Endothelial cell of umbilical vein (primary cell): ENCODE results near the gene S100A3. TPM values are rescaled to one million over a fixed set of nuclear protein-coding genes. Genes with fewer than 3 reads are reported as not detected.

ENCODE experiments used
- BruUV-seq: library from RNA; stranded (reverse); fragments of 400-500 nt; replicated peaks from 2 replicates; lab custom pipeline; 2021; lab: Mats Ljungman, UMichigan
- CTCF ChIA-PET: fragments of 300-600, 350-600 bp; sonication (Branson Sonifier 250); formaldehyde crosslinking; loops from one replicate; lab custom pipeline; 2021; ENCODE audit warnings: antibody characterized with exemption, inconsistent platforms; lab: Charles Lee
- POLR2A ChIA-PET: fragments of 300-600, 350-600 bp; sonication (Branson Sonifier 250); formaldehyde crosslinking; loops from one replicate; lab custom pipeline; 2021; ENCODE audit warnings: antibody characterized with exemption, inconsistent platforms; lab: Charles Lee
- DNase-seq: peaks from one replicate; pipeline ENCODE4 v3.0.0-alpha.2; 2011; ENCODE audit warnings: low read depth, low spot score
- FAIRE-seq: peaks from 2 replicates; lab custom pipeline; 2011; peaks lifted over from hg19 to GRCh38; lab: Jason Lieb, UNC
- H2AFZ ChIP-seq: 2 replicates; pipeline ENCODE4 v1.6.0; 2012; ENCODE audit warnings: low read depth, low read length, control low read depth, inconsistent platforms
- H3K27ac ChIP-seq: 2 replicates; pipeline ENCODE4 v1.5.1; 2011; ENCODE audit warnings: low read depth, mild to moderate bottlenecking, control low read depth, low read length, moderate library complexity; ENCODE audit not compliant: insufficient read depth
- H3K27me3 ChIP-seq, 2 experiments: 2 replicates each; pipeline versions ENCODE4 v1.6.0 to v1.6.1; 2011; ENCODE audit warnings: low read length in 2 of 2, mixed read lengths in 1 of 2; ENCODE audit not compliant: control insufficient read depth in 2 of 2, insufficient read depth in 2 of 2
- H3K36me3 ChIP-seq, 2 experiments: 2 replicates in 1 of 2; 3 replicates in 1 of 2; pipeline ENCODE4 v1.5.1; 2011; ENCODE audit warnings: low read length in 2 of 2, mild to moderate bottlenecking in 1 of 2, moderate library complexity in 1 of 2; ENCODE audit not compliant: control insufficient read depth in 2 of 2, insufficient read depth in 2 of 2; ENCODE audit errors: extremely low read depth in 1 of 2
- H3K4me1 ChIP-seq: 3 replicates; pipeline ENCODE4 v1.5.1; 2011; ENCODE audit warnings: mild to moderate bottlenecking, low read length; ENCODE audit not compliant: control insufficient read depth, insufficient read depth; ENCODE audit errors: extremely low read depth
- H3K4me2 ChIP-seq: 2 replicates; pipeline ENCODE4 v1.6.1; 2011; ENCODE audit warnings: low read length, control low read depth, mixed read lengths; ENCODE audit not compliant: insufficient read depth
- H3K4me3 ChIP-seq, 3 experiments: fragments of 200-600 bp in 1 of 3; sonication (generic), shearing (Covaris generic) in 1 of 3; replicated peaks in 1 of 3; 2 replicates each; pipeline ENCODE4 v1.5.1; 2011 to 2016; ENCODE audit warnings: control low read depth in 3 of 3, low read length in 3 of 3, mild to moderate bottlenecking in 2 of 3, inconsistent platforms in 1 of 3, low read depth in 1 of 3, moderate library complexity in 1 of 3; ENCODE audit not compliant: insufficient read depth in 1 of 3
- H3K79me2 ChIP-seq: 2 replicates; pipeline ENCODE4 v1.6.0; 2012; ENCODE audit warnings: low read length, inconsistent platforms; ENCODE audit not compliant: control insufficient read depth, insufficient read depth
- H3K9ac ChIP-seq: replicated peaks from 2 replicates; pipeline ENCODE3; 2011; ENCODE audit warnings: low read length, control low read depth; ENCODE audit not compliant: insufficient read depth; ENCODE audit errors: extremely low read depth
- H3K9me1 ChIP-seq: replicated peaks from 3 replicates; pipeline ENCODE4 v1.6.0; 2011; ENCODE audit warnings: mild to moderate bottlenecking, low read length; ENCODE audit not compliant: control insufficient read depth, insufficient read depth; ENCODE audit errors: extremely low read depth
- H3K9me3 ChIP-seq: replicated peaks from 2 replicates; pipeline ENCODE4 v1.5.1; 2012; ENCODE audit warnings: low read length, inconsistent platforms; ENCODE audit not compliant: control insufficient read depth, insufficient read depth
- H4K20me1 ChIP-seq: replicated peaks from 2 replicates; pipeline ENCODE3; 2011; ENCODE audit warnings: mild to moderate bottlenecking, low read length; ENCODE audit not compliant: control insufficient read depth, insufficient read depth; ENCODE audit errors: extremely low read depth
- CTCF ChIP-seq, 2 donors: IDR thresholded peaks; 1 replicate in 1 of 2; 2 replicates in 1 of 2; pipeline ENCODE4 v1.5.1; 2011; ENCODE audit warnings: low read length in 2 of 2, mild to moderate bottlenecking in 2 of 2, moderate library complexity in 2 of 2, control low read depth in 1 of 2, inconsistent platforms in 1 of 2, low read depth in 1 of 2; ENCODE audit not compliant: insufficient read depth in 1 of 2; ENCODE audit errors: extremely low read depth in 1 of 2
- EZH2 ChIP-seq: IDR thresholded peaks from 2 replicates; pipeline ENCODE4 v1.6.1; 2012; ENCODE audit warnings: borderline replicate concordance, low read depth, mild to moderate bottlenecking, moderate library complexity, low read length, inconsistent platforms; ENCODE audit not compliant: severe bottlenecking
- FOS ChIP-seq: IDR thresholded peaks from 2 replicates; pipeline ENCODE4 v1.6.1; 2011; ENCODE audit warnings: mild to moderate bottlenecking, low read length, moderate library complexity, borderline replicate concordance; ENCODE audit not compliant: insufficient read depth
- GATA2 ChIP-seq: IDR thresholded peaks from 2 replicates; pipeline ENCODE4 v1.7.0; 2011; ENCODE audit warnings: low read depth, mild to moderate bottlenecking, moderate library complexity, mixed read lengths, low read length; ENCODE audit not compliant: insufficient read length, insufficient read depth
- JUN ChIP-seq: IDR thresholded peaks from 2 replicates; pipeline ENCODE4 v1.6.1; 2011; ENCODE audit warnings: borderline replicate concordance, low read depth; ENCODE audit not compliant: insufficient read length, insufficient read depth
- MAX ChIP-seq: IDR thresholded peaks from 2 replicates; pipeline ENCODE4 v1.6.1; 2011; ENCODE audit not compliant: insufficient read depth, insufficient read length
- MYC ChIP-seq: IDR thresholded peaks from one replicate; pipeline ENCODE4 v1.6.1; 2011; ENCODE audit warnings: mild to moderate bottlenecking, low read depth, low read length
- POLR2A ChIP-seq: IDR thresholded peaks from 2 replicates; pipeline ENCODE4 v1.6.1; 2012; ENCODE audit warnings: low read depth, mild to moderate bottlenecking, control low read depth, low read length
- POLR2AphosphoS5 ChIP-seq: IDR thresholded peaks from 2 replicates; pipeline ENCODE4 v1.6.1; 2012; ENCODE audit warnings: low read depth, mild to moderate bottlenecking, control low read depth, low read length, moderate library complexity; ENCODE audit not compliant: insufficient read depth
- dilution Hi-C: fragments of 300-500 bp; cut with MboI; formaldehyde crosslinking; loops from one replicate; pipeline ENCODE4 v1.15.0; 2019; ENCODE audit warnings: low sequenced_read_pairs; ENCODE audit not compliant: extremely low pct_ligation_motif_present
- intact Hi-C: fragments of 100-400 bp; cut with micrococcal nuclease; formaldehyde crosslinking; loops from one replicate; pipeline ENCODE4 v1.10.0; 2022
- polyA plus RNA-seq, 4 experiments: library from polyadenylated mRNA; depleted of rRNA in 3 of 4; stranded (reverse) in 3 of 4; unstranded in 1 of 4; fragments of >200 nt; gene quantifications; 2 replicates each; pipeline versions ENCODE4 v1.2.1 to v1.2.3, GENCODE V29; 2011 to 2012; ENCODE audit warnings: missing spikeins in 1 of 4
- total RNA-seq: library from RNA; stranded (reverse); gene quantifications from 2 replicates; pipeline ENCODE4 v1.2.3, GENCODE V29; 2021

Gene S100A3
- total and polyA plus RNA-seq, 2 donors (not counting 3 experiments of a cell fraction or from before 2014, with no cell fraction given), result 0.42 to 1.3 TPM

- Histone ChIP-seq H3K9me3 (no peaks in the 10 kb centered on the region), H3K9me1 (no peaks in the 10 kb centered on the region), H3K4me2 (no peak overlapping the region), H3K79me2 (no peaks in the 10 kb centered on the region), H3K4me3 (no peak overlapping the region), H3K27ac (no peak overlapping the region), H3K9ac (no peak overlapping the region), H3K27me3 (no peaks in the 10 kb centered on the region), H4K20me1 (no peaks in the 10 kb centered on the region), H3K36me3 (no peaks in the 10 kb centered on the region), H3K4me1 (peaks cover 37% of the 10 kb centered on the region), H2AFZ (no peak overlapping the region)
- dilution Hi-C loops (no loop called here), intact Hi-C loops (loop anchor here (2.0 kb wide), 1 partner anchor 217 kb away; no protein-coding TSS in a partner anchor)
- POLR2A ChIA-PET, result no interaction called here
- no TSS peak for BruUV-seq
- FAIRE-seq, result no peak
- CTCF ChIA-PET, result interaction anchor here (1.0 to 6.3 kb wide), 7 partner anchors 8 to 158 kb away, joined by 3 to 216 read pairs (median 19); partner anchors contain the start of genes INTS3, S100A1, S100A13 and S100A6
- no peak for DNase-seq
- TF ChIP-seq GATA2 (no peak), MAX (no peak), JUN (no peak), FOS (no peak)
These were observed 20.4 kb upstream of the S100A3 start for GRCh38 chr1:153569465-153569864.

GRCh38 chr1:153568367-153569099 lies 19.5 kb upstream of the S100A3 start:
- no TSS peak for BruUV-seq

More at GRCh38 chr1:153568367-153569099, 19.5 kb upstream of the S100A3 start:
- POLR2A ChIA-PET, result interaction anchor here (1.2 to 1.5 kb wide), 5 partner anchors 33 to 66 kb away, joined by 4 to 14 read pairs (median 5); partner anchors contain the start of genes CHTOP, S100A13 and S100A6
- no peaks in the 10 kb centered on the region for H3K27me3 ChIP-seq
- peak overlapping the region; percentile 78 for H2AFZ ChIP-seq
- peaks cover 37% of the 10 kb centered on the region for H3K4me1 ChIP-seq
- no peaks in the 10 kb centered on the region for H3K79me2 ChIP-seq
- intact Hi-C loops (loop anchor here (1.0 to 2.0 kb wide), 7 partner anchors 35 to 216 kb away; partner anchors contain the start of genes S100A13 and SNAPIN), dilution Hi-C loops (no loop called here)
- TF ChIP-seq MAX (no peak), JUN (no peak), EZH2 (no peak), CTCF (IDR thresholded peaks at IDR 0.05; ENCODE audit: extremely low read depth in 1 of 2, insufficient read depth in 1 of 2, low read depth in 1 of 2, low read length in 2 of 2) (peak; percentile 98 to 99), POLR2A (no peak), FOS (peak; percentile 48), POLR2AphosphoS5 (peak; percentile 64), MYC (no peak), GATA2 (no peak)
- no peaks in the 10 kb centered on the region for H3K36me3 ChIP-seq
- FAIRE-seq (peak; percentile 92), DNase-seq (peak; percentile 91)
- peak overlapping the region; percentile 99 for H3K27ac ChIP-seq
- CTCF ChIA-PET, result interaction anchor here (0.6 to 6.3 kb wide), 22 partner anchors 9 to 216 kb away, joined by 3 to 216 read pairs (median 5); partner anchors contain the start of genes CHTOP, INTS3, S100A13 and S100A14
- H3K9me3 ChIP-seq, result no peaks in the 10 kb centered on the region
- H3K4me3 ChIP-seq, result no peak overlapping the region
- no peaks in the 10 kb centered on the region for H4K20me1 ChIP-seq
- peak overlapping the region; percentile 4 for H3K4me2 ChIP-seq
- no peaks in the 10 kb centered on the region for H3K9me1 ChIP-seq
- peak overlapping the region; percentile 50 for H3K9ac ChIP-seq
